H1 (cell line): Measurements from ENCODE around the gene SLC25A40.

ENCODE experiments used
- CREB1 ChIP-seq: IDR thresholded peaks from 2 replicates; pipeline ENCODE4 v1.6.1; 2012; ENCODE audit warnings: inconsistent platforms
- CTCF ChIP-seq, 3 experiments: IDR thresholded peaks; 1 replicate in 2 of 3; 2 replicates in 1 of 3; pipeline versions ENCODE4 v1.5.1 to v1.6.1; 2011; ENCODE audit warnings: low read length in 3 of 3, mild to moderate bottlenecking in 3 of 3, inconsistent platforms in 2 of 3, low read depth in 1 of 3, moderate library complexity in 1 of 3; ENCODE audit not compliant: insufficient read depth in 1 of 3; ENCODE audit errors: control extremely low read depth in 1 of 3
- JUND ChIP-seq: IDR thresholded peaks from 2 replicates; pipeline ENCODE4 v1.6.1; 2011; ENCODE audit warnings: mild to moderate bottlenecking, improper control_type of control experiment, low read length
- POLR2A ChIP-seq, 2 experiments: IDR thresholded peaks; 1 replicate in 1 of 2; 2 replicates in 1 of 2; pipeline ENCODE4 v1.6.1; 2011; ENCODE audit warnings: low read depth in 2 of 2, low read length in 2 of 2, mild to moderate bottlenecking in 2 of 2; ENCODE audit errors: control extremely low read depth in 1 of 2
- POLR2AphosphoS5 ChIP-seq: IDR thresholded peaks from 2 replicates; pipeline ENCODE4 v1.6.1; 2011; ENCODE audit warnings: low read depth, low read length
- RNF2 ChIP-seq: fragments of 200-900, 300-1000 bp; sonication (generic); IDR thresholded peaks from 2 replicates; pipeline ENCODE4 v1.7.1; 2016; ENCODE audit warnings: borderline replicate concordance, low read depth, mild to moderate bottlenecking, antibody characterized with exemption, low read length; ENCODE audit not compliant: poor library complexity, severe bottlenecking; ENCODE audit errors: missing control alignments
- ZNF274 ChIP-seq: IDR thresholded peaks from 2 replicates; pipeline ENCODE4 v1.7.0; 2012; ENCODE audit warnings: low read length, borderline replicate concordance; ENCODE audit errors: extremely low read depth

- TF ChIP-seq RNF2 (no peak), CTCF (IDR thresholded peaks at IDR 0.05; ENCODE audit: control extremely low read depth in 1 of 3, insufficient read depth in 1 of 3, low read depth in 1 of 3, low read length in 3 of 3) (no peak), CREB1 (no peak), POLR2A (IDR thresholded peaks at IDR 0.05; ENCODE audit: control extremely low read depth in 1 of 2, low read depth in 2 of 2, low read length in 2 of 2) (no peak), POLR2AphosphoS5 (no peak), ZNF274 (no peak), JUND (no peak)
Observed at GRCh38 chr7:87818336-87818735, 57.8 kb downstream of the SLC25A40 start.
